Natural killer cell (primary cell): ENCODE data around the gene KIT. TPM values are rescaled to one million over a fixed set of nuclear protein-coding genes. Genes with fewer than 3 reads are reported as not detected.
"Not testable (repeated sequence)": the region's sequence is repeated elsewhere in the genome, so short reads cannot be mapped to it uniquely, and the experiment has no call there.

Source experiments
- ATAC-seq, 3 donors: fragments of 150-1000 bp in 2 of 3; fragments of 200-7000 bp in 1 of 3; cut with Tn5 transposase; 1 replicate in 1 of 3; 2 replicates in 2 of 3; pipeline ENCODE4 v1.10.0; 2021; ENCODE audit warnings: mild to moderate bottlenecking in 2 of 3, moderate library complexity in 2 of 3
- DNase-seq, 2 donors: peaks; one replicate each; pipeline versions ENCODE4 v3.0.0 to v3.0.0-alpha.2; 2013 to 2021; ENCODE audit warnings: mixed read lengths in 1 of 2
- H3K27ac ChIP-seq: one replicate; pipeline ENCODE4 v1.5.1; 2013; ENCODE audit warnings: mild to moderate bottlenecking, low read length
- H3K27me3 ChIP-seq: one replicate; pipeline ENCODE4 v1.6.1; 2013; ENCODE audit warnings: low read length; ENCODE audit not compliant: control insufficient read depth, insufficient read depth
- H3K36me3 ChIP-seq: one replicate; pipeline ENCODE4 v1.6.1; 2013; ENCODE audit warnings: low read length; ENCODE audit not compliant: control insufficient read depth, insufficient read depth
- H3K4me1 ChIP-seq: one replicate; pipeline ENCODE4 v1.6.1; 2013; ENCODE audit warnings: low read length; ENCODE audit not compliant: control insufficient read depth, insufficient read depth
- H3K4me3 ChIP-seq: one replicate; pipeline ENCODE4 v1.5.1; 2013; ENCODE audit warnings: low read length
- H3K9me3 ChIP-seq: one replicate; pipeline ENCODE4 v1.6.1; 2013; ENCODE audit warnings: low read length; ENCODE audit not compliant: control insufficient read depth, insufficient read depth
- H3K27ac Mint-ChIP-seq, 2 donors: one replicate each; pipeline ENCODE4 v1.8.0; 2022; ENCODE audit warnings: mild to moderate bottlenecking in 2 of 2, mixed read lengths in 2 of 2, moderate library complexity in 1 of 2
- H3K27me3 Mint-ChIP-seq, 2 donors: one replicate each; pipeline ENCODE4 v1.8.0; 2022; ENCODE audit warnings: low read depth in 2 of 2, mixed read lengths in 2 of 2
- H3K36me3 Mint-ChIP-seq: one replicate; pipeline ENCODE4 v1.8.0; 2022; ENCODE audit warnings: mixed read lengths
- H3K4me1 Mint-ChIP-seq, 2 donors: one replicate each; pipeline ENCODE4 v1.8.0; 2022; ENCODE audit warnings: mixed read lengths in 2 of 2
- H3K4me3 Mint-ChIP-seq: one replicate; pipeline ENCODE4 v1.8.0; 2022; ENCODE audit warnings: mild to moderate bottlenecking, moderate library complexity, mixed read lengths
- H3K9me3 Mint-ChIP-seq, 2 donors: one replicate each; pipeline ENCODE4 v1.8.0; 2022; ENCODE audit warnings: mixed read lengths in 2 of 2
- CTCF ChIP-seq: fragments of 200-600 bp; IDR thresholded peaks from one replicate; pipeline ENCODE4 v1.8.0; 2022; ENCODE audit warnings: antibody characterized with exemption
- WGBS: methylation state at CpG from one replicate; pipeline ENCODE4 v1.1.7; 2013; ENCODE audit warnings: missing lambda C conversion rate; ENCODE audit not compliant: insufficient coverage; 5-methylcytosine and 5-hydroxymethylcytosine counted together
- intact Hi-C: fragments of 100-400 bp; cut with micrococcal nuclease; formaldehyde crosslinking; loops from one replicate; pipeline ENCODE4 v1.14.2; 2022
- total RNA-seq, 4 donors: library from RNA; stranded (reverse); fragments of 120-200 nt in 1 of 4; gene quantifications; one replicate each; pipeline versions ENCODE4 v1.2.3 to v1.2.4, GENCODE V29; 2013 to 2022

Gene KIT
- total RNA-seq, 3 donors from 2014 or later (not counting 1 experiment from before 2014, with no cell fraction given) = 2.0 to 6.6 (median 3.2) TPM

DNA sequence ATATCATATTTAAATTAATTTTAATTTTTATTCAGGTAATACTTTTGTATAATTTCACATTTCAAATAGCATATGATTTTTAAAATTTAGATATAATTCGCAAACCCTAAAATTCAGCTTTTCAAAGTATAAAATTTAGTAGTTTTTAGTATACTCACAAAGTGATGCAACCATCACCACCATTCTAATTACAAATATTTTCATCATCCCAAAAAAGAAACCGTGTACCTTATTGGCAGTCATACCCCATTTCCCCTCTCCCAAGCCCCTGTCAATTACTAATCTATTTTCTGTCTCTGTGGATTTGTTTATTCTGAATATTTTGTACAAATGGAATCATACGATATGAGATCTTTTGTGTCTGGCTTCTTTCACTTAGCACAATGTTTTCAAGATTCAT is 37.0 kb upstream of the KIT start:
- Histone ChIP-seq H3K27me3 (no peaks in the 10 kb centered on the region), H3K27ac (no peak overlapping the region), H3K9me3 (no peaks in the 10 kb centered on the region), H3K4me3 (no peak overlapping the region), H3K36me3 (no peaks in the 10 kb centered on the region), H3K4me1 (no peaks in the 10 kb centered on the region)
- Mint-ChIP-seq H3K4me3 (no peak overlapping the region), H3K36me3 (no peaks in the 10 kb centered on the region), H3K9me3 (no peaks in the 10 kb centered on the region), H3K4me1 (no peaks in the 10 kb centered on the region), H3K27ac (no peak overlapping the region), H3K27me3 (peaks cover 8% of the 10 kb centered on the region in 2 donors)
- intact Hi-C loops = no loop called here
- no peak for ATAC-seq
- WGBS = no CpG with 5 or more reads among the region's 3 CpGs
- no peak for DNase-seq
- no peak for TF ChIP-seq CTCF

- Mint-ChIP-seq H3K9me3 (no peaks in the 10 kb centered on the region), H3K27ac (no peak overlapping the region), H3K27me3 (peaks cover 8 to 13% of the 10 kb centered on the region in 2 donors), H3K4me3 (no peak overlapping the region), H3K36me3 (no peaks in the 10 kb centered on the region), H3K4me1 (no peaks in the 10 kb centered on the region)
- intact Hi-C loops = no loop called here
- TF ChIP-seq CTCF = no peak
- H3K4me3 ChIP-seq = no peak overlapping the region
- no peaks in the 10 kb centered on the region for H3K36me3 ChIP-seq
- DNase-seq (no peak), ATAC-seq (no peak)
- H3K4me1 ChIP-seq = no peaks in the 10 kb centered on the region
- no peaks in the 10 kb centered on the region for H3K9me3 ChIP-seq
- WGBS = 83% methylated on average over 2 of the region's 2 CpGs
- no peak overlapping the region for H3K27ac ChIP-seq
- no peaks in the 10 kb centered on the region for H3K27me3 ChIP-seq
These were observed 32.4 kb upstream of the KIT start for GRCh38 chr4:54625391-54625790.

DNA sequence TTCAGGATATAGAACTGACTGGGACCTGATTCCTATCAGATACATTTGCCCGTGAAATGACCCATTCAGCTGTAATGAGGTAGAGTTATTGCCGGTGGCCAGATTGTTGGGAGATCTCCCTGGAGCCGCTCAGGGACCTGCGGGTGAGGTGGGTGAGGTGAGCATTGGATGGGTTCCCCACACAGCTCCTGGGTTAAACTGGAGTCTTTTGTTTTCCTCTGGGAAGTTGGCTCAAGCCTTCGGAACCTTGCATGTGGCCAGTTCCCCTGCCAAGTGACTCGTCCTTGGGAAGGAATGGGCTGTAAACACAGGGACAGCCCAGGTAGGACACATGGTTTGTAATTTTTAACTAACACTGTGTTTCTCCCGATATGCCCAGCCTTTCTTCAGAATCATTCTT is 31.6 kb upstream of the KIT start:
- H3K27me3 ChIP-seq = no peaks in the 10 kb centered on the region
- no peaks in the 10 kb centered on the region for H3K4me1 Mint-ChIP-seq
- ATAC-seq (no peak), DNase-seq (no peak)
- intact Hi-C loops = no loop called here
- H3K4me1 ChIP-seq = no peaks in the 10 kb centered on the region
- no peaks in the 10 kb centered on the region for H3K9me3 Mint-ChIP-seq
- H3K4me3 ChIP-seq = no peak overlapping the region
- H3K36me3 Mint-ChIP-seq = no peaks in the 10 kb centered on the region
- H3K4me3 Mint-ChIP-seq = no peak overlapping the region
- peaks cover 11 to 17% of the 10 kb centered on the region in 2 donors for H3K27me3 Mint-ChIP-seq
- H3K27ac ChIP-seq = no peak overlapping the region
- no peaks in the 10 kb centered on the region for H3K9me3 ChIP-seq
- H3K36me3 ChIP-seq = no peaks in the 10 kb centered on the region
- 88% methylated on average over 7 of the region's 7 CpGs for WGBS
- H3K27ac Mint-ChIP-seq = no peak overlapping the region
- no peak for TF ChIP-seq CTCF

GRCh38 chr4:54632537-54632936 is 25.2 kb upstream of the KIT start:
- WGBS = 96% methylated on average over 29 of the region's 29 CpGs
- intact Hi-C loops = no loop called here
- Histone ChIP-seq H3K4me1 (no peaks in the 10 kb centered on the region), H3K27ac (no peak overlapping the region), H3K4me3 (no peak overlapping the region), H3K9me3 (no peaks in the 10 kb centered on the region), H3K27me3 (no peaks in the 10 kb centered on the region), H3K36me3 (no peaks in the 10 kb centered on the region)
- Mint-ChIP-seq H3K9me3 (no peaks in the 10 kb centered on the region), H3K4me1 (peaks cover 8 to 10% of the 10 kb centered on the region in 2 donors), H3K27me3 (peaks cover 6 to 21% of the 10 kb centered on the region in 2 donors), H3K27ac (no peak overlapping the region), H3K36me3 (no peaks in the 10 kb centered on the region), H3K4me3 (no peak overlapping the region)
- DNase-seq (no peak), ATAC-seq (no peak)
- no peak for TF ChIP-seq CTCF

GRCh38 chr4:54633102-54633740 is 24.5 kb upstream of the KIT start:
- ATAC-seq, H3K4me1 Mint-ChIP-seq, H3K36me3 ChIP-seq, intact Hi-C loops, DNase-seq, H3K36me3 Mint-ChIP-seq, H3K4me1 ChIP-seq, H3K27ac ChIP-seq, H3K27me3 ChIP-seq, H3K4me3 ChIP-seq, H3K9me3 ChIP-seq, H3K9me3 Mint-ChIP-seq: not testable (repeated sequence)
- 36% methylated on average over 18 of the region's 18 CpGs for WGBS
- Mint-ChIP-seq H3K27me3 (peaks cover 6 to 21% of the 10 kb centered on the region in 2 donors), H3K27ac (peak overlapping the region in 1 of 2 donors; percentile 33), H3K4me3 (peak overlapping the region; percentile 64)
